K562 (cell line): ENCODE data around the gene DUSP10. TPM values are rescaled to one million over a fixed set of nuclear protein-coding genes. Genes with fewer than 3 reads are reported as not detected.

Experiments
- BDP1 ChIP-seq: IDR thresholded peaks from 3 replicates; pipeline ENCODE4 v1.6.1; 2011; ENCODE audit not compliant: insufficient read length, insufficient read depth
- CBFB ChIP-seq: sonication (generic); formaldehyde crosslinking; IDR thresholded peaks from 2 replicates; pipeline ENCODE4 v1.4.0; 2020; ENCODE audit warnings: mild to moderate bottlenecking, missing genetic modification reagents
- ELF1 ChIP-seq: fragments of 200-800 bp; sonication (Bioruptor generic); IDR thresholded peaks from 2 replicates; pipeline ENCODE4 v1.6.1; 2016; ENCODE audit warnings: missing genetic modification characterization, missing compliant biosample characterization
- SNIP1 ChIP-seq: fragments of 450-650 bp; IDR thresholded peaks from 2 replicates; pipeline ENCODE4 v1.7.1; 2017; ENCODE audit warnings: low read depth, mild to moderate bottlenecking
- STAT5A ChIP-seq: IDR thresholded peaks from 2 replicates; pipeline ENCODE4 v1.6.1; 2012; ENCODE audit warnings: low read length, inconsistent platforms, borderline replicate concordance
- ZNF174 ChIP-seq: fragments of 250-450 bp; sonication (Bioruptor Pico); IDR thresholded peaks from 2 replicates; pipeline ENCODE4 v1.4.0; 2020; ENCODE audit warnings: mild to moderate bottlenecking
- ZNF584 ChIP-seq: fragments of 200-800 bp; sonication (Bioruptor generic); IDR thresholded peaks from 2 replicates; pipeline ENCODE4 v1.6.1; 2016; ENCODE audit warnings: low read depth, mild to moderate bottlenecking, missing genetic modification characterization, missing compliant biosample characterization
- polyA plus RNA-seq, 8 experiments: library from polyadenylated mRNA; depleted of rRNA in 4 of 8; stranded (reverse) in 5 of 8; unstranded in 3 of 8; fragments of >200 nt; fragmentation: Nextera tagmentation in 2 of 8; fragmentation: Illumina TruSeq in 1 of 8; extraction: Ambion mirVana in 2 of 8; extraction: Trizol in 1 of 8; gene quantifications; 2 replicates each; pipeline versions ENCODE4 v1.2.1 to v1.2.3, GENCODE V29; 2011 to 2014; ENCODE audit warnings: inconsistent platforms in 1 of 8, missing spikeins in 1 of 8
- total RNA-seq, 7 experiments: library from RNA; depleted of rRNA in 6 of 7; stranded (reverse); fragments of >200 nt in 6 of 7; fragmentation: Illumina TruSeq in 2 of 7; extraction: Trizol in 2 of 7; gene quantifications; 2 replicates each; pipeline versions ENCODE4 v1.2.1 to v1.2.3, GENCODE V29; 2011 to 2021; ENCODE audit warnings: low replicate concordance in 1 of 7
- TF ChIP-seq, protein P1 (sequence below): fragments of 450-650 bp; IDR thresholded peaks from 2 replicates; pipeline ENCODE4 v1.6.1; 2016; ENCODE audit warnings: mild to moderate bottlenecking, moderate library complexity
- TF ChIP-seq, protein P2 (sequence below): sonication (generic); formaldehyde crosslinking; IDR thresholded peaks from 2 replicates; pipeline ENCODE4 v1.5.0; 2020; ENCODE audit warnings: missing genetic modification reagents
- TF ChIP-seq, protein P3 (sequence below): IDR thresholded peaks from 3 replicates; pipeline ENCODE4 v1.6.1; 2011; ENCODE audit warnings: borderline replicate concordance, mild to moderate bottlenecking, moderate library complexity; ENCODE audit not compliant: insufficient read length; ENCODE audit errors: extremely low read depth

The DUSP10 gene
- total and polyA plus RNA-seq, 9 of the 15 experiments (the other 6 are each of a cell fraction or from before 2014, with no cell fraction given), result 1.7 to 8.3 (median 6.1) TPM

DNA sequence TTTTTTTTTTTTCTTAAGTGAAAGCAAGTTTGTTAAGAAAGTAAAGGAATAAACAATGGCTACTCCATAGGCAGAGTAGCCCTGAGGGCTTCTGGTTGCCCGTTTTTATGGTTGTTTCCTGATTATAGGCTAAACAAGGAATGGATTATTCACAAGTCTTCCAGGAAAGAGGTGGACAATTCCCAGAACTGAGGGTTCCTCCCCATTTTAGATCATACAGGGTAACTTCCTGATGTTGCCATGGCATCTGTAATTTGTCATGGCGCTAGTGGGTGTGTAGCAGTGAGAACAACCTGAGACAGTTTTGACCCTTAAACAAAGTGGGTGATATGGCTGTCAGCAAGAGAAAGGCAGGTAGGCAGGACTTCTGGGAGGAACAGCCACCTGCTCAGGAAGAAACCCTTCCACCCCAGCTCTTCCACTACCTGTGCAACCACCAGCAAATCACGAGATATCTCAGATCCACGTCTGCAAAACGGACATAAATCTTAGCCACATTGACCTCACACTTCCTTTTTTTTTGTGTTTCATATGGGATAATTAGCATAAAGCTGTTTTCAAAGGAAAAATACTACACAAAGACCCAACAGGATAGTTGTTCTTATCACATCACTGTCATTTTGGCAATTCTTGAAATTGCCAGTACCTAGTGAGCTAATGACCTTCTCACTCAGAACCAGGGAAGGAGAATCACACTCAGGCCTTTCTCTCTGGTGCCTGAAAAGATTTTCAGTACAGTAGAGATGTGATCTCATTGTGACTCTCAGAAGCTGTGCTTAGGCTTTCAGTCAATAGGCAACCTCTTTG lies 34.8 kb upstream of the DUSP10 start (continued):
- TF ChIP-seq, protein P1, sequence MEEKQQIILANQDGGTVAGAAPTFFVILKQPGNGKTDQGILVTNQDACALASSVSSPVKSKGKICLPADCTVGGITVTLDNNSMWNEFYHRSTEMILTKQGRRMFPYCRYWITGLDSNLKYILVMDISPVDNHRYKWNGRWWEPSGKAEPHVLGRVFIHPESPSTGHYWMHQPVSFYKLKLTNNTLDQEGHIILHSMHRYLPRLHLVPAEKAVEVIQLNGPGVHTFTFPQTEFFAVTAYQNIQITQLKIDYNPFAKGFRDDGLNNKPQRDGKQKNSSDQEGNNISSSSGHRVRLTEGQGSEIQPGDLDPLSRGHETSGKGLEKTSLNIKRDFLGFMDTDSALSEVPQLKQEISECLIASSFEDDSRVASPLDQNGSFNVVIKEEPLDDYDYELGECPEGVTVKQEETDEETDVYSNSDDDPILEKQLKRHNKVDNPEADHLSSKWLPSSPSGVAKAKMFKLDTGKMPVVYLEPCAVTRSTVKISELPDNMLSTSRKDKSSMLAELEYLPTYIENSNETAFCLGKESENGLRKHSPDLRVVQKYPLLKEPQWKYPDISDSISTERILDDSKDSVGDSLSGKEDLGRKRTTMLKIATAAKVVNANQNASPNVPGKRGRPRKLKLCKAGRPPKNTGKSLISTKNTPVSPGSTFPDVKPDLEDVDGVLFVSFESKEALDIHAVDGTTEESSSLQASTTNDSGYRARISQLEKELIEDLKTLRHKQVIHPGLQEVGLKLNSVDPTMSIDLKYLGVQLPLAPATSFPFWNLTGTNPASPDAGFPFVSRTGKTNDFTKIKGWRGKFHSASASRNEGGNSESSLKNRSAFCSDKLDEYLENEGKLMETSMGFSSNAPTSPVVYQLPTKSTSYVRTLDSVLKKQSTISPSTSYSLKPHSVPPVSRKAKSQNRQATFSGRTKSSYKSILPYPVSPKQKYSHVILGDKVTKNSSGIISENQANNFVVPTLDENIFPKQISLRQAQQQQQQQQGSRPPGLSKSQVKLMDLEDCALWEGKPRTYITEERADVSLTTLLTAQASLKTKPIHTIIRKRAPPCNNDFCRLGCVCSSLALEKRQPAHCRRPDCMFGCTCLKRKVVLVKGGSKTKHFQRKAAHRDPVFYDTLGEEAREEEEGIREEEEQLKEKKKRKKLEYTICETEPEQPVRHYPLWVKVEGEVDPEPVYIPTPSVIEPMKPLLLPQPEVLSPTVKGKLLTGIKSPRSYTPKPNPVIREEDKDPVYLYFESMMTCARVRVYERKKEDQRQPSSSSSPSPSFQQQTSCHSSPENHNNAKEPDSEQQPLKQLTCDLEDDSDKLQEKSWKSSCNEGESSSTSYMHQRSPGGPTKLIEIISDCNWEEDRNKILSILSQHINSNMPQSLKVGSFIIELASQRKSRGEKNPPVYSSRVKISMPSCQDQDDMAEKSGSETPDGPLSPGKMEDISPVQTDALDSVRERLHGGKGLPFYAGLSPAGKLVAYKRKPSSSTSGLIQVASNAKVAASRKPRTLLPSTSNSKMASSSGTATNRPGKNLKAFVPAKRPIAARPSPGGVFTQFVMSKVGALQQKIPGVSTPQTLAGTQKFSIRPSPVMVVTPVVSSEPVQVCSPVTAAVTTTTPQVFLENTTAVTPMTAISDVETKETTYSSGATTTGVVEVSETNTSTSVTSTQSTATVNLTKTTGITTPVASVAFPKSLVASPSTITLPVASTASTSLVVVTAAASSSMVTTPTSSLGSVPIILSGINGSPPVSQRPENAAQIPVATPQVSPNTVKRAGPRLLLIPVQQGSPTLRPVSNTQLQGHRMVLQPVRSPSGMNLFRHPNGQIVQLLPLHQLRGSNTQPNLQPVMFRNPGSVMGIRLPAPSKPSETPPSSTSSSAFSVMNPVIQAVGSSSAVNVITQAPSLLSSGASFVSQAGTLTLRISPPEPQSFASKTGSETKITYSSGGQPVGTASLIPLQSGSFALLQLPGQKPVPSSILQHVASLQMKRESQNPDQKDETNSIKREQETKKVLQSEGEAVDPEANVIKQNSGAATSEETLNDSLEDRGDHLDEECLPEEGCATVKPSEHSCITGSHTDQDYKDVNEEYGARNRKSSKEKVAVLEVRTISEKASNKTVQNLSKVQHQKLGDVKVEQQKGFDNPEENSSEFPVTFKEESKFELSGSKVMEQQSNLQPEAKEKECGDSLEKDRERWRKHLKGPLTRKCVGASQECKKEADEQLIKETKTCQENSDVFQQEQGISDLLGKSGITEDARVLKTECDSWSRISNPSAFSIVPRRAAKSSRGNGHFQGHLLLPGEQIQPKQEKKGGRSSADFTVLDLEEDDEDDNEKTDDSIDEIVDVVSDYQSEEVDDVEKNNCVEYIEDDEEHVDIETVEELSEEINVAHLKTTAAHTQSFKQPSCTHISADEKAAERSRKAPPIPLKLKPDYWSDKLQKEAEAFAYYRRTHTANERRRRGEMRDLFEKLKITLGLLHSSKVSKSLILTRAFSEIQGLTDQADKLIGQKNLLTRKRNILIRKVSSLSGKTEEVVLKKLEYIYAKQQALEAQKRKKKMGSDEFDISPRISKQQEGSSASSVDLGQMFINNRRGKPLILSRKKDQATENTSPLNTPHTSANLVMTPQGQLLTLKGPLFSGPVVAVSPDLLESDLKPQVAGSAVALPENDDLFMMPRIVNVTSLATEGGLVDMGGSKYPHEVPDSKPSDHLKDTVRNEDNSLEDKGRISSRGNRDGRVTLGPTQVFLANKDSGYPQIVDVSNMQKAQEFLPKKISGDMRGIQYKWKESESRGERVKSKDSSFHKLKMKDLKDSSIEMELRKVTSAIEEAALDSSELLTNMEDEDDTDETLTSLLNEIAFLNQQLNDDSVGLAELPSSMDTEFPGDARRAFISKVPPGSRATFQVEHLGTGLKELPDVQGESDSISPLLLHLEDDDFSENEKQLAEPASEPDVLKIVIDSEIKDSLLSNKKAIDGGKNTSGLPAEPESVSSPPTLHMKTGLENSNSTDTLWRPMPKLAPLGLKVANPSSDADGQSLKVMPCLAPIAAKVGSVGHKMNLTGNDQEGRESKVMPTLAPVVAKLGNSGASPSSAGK, result no peak
- TF ChIP-seq, protein P2, sequence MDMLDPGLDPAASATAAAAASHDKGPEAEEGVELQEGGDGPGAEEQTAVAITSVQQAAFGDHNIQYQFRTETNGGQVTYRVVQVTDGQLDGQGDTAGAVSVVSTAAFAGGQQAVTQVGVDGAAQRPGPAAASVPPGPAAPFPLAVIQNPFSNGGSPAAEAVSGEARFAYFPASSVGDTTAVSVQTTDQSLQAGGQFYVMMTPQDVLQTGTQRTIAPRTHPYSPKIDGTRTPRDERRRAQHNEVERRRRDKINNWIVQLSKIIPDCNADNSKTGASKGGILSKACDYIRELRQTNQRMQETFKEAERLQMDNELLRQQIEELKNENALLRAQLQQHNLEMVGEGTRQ, result no peak
- peak; percentile 36; the same call in 1 of the 2 replicates for TF ChIP-seq ELF1 (tag)
- TF ChIP-seq, protein P3, sequence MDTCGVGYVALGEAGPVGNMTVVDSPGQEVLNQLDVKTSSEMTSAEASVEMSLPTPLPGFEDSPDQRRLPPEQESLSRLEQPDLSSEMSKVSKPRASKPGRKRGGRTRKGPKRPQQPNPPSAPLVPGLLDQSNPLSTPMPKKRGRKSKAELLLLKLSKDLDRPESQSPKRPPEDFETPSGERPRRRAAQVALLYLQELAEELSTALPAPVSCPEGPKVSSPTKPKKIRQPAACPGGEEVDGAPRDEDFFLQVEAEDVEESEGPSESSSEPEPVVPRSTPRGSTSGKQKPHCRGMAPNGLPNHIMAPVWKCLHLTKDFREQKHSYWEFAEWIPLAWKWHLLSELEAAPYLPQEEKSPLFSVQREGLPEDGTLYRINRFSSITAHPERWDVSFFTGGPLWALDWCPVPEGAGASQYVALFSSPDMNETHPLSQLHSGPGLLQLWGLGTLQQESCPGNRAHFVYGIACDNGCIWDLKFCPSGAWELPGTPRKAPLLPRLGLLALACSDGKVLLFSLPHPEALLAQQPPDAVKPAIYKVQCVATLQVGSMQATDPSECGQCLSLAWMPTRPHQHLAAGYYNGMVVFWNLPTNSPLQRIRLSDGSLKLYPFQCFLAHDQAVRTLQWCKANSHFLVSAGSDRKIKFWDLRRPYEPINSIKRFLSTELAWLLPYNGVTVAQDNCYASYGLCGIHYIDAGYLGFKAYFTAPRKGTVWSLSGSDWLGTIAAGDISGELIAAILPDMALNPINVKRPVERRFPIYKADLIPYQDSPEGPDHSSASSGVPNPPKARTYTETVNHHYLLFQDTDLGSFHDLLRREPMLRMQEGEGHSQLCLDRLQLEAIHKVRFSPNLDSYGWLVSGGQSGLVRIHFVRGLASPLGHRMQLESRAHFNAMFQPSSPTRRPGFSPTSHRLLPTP, result no peak
- TF ChIP-seq STAT5A, result peak; percentile 68
- peak; percentile 86 for TF ChIP-seq ZNF584 (CRISPR knock-in tag)
- TF ChIP-seq SNIP1, result no peak
- no peak for TF ChIP-seq CBFB
- TF ChIP-seq ZNF174 (CRISPR knock-in tag), result 0 out of 2 replicates have a peak, but pooled peaks have one; percentile 16
- no peak for TF ChIP-seq BDP1
